Inflammatory macrophage treated with lipopolysaccharide for 4 hours (primary cell): ENCODE data around the gene OR9K2.
"Not testable (repeated sequence)": the region's sequence is repeated elsewhere in the genome, so short reads cannot be mapped to it uniquely, and the experiment has no call there.

Experiments
- DNase-seq: peaks from one replicate; pipeline ENCODE4 v3.0.0-alpha.2; 2020

OR9K2 gene

GRCh38 chr12:55126106-55126505 is at the start of gene OR9K2:
Gene OR9K2 (plus strand): TSS chr12:55126406. CDS start chr12:55129835, 3,429 bp downstream.
- no peak for DNase-seq

GRCh38 chr12:55092579-55092978 is 33.6 kb upstream of the OR9K2 start:
- DNase-seq = no peak

GRCh38 chr12:55112378-55112875 is 13.8 kb upstream of the OR9K2 start:
- no peak for DNase-seq

- no peak for DNase-seq
Measured at GRCh38 chr12:55116152-55116551, 10.1 kb upstream of the OR9K2 start.

- DNase-seq = no peak
Measured at GRCh38 chr12:55132816-55133215, 6.6 kb downstream of the OR9K2 start.

- DNase-seq = peak; percentile 53
Measured at GRCh38 chr12:55142669-55143565, 16.7 kb downstream of the OR9K2 start.

GRCh38 chr12:55143566-55143870 is 17.3 kb downstream of the OR9K2 start:
- no peak for DNase-seq

- DNase-seq = not testable (repeated sequence)
Measured at GRCh38 chr12:55167010-55167640, 40.9 kb downstream of the OR9K2 start.

GRCh38 chr12:55171445-55171844 is 45.2 kb downstream of the OR9K2 start:
- no peak for DNase-seq

GRCh38 chr12:55171846-55172245 is 45.6 kb downstream of the OR9K2 start:
- DNase-seq = not testable (repeated sequence)

GRCh38 chr12:55172686-55173085 is 46.5 kb downstream of the OR9K2 start:
- DNase-seq = no peak

- DNase-seq = no peak
Measured at GRCh38 chr12:55173456-55173855, 47.2 kb downstream of the OR9K2 start.
